ENCODE measurements around the gene HOXB4. TPM values are rescaled to one million over a fixed set of nuclear protein-coding genes. Genes with fewer than 3 reads are reported as not detected.
A peak's percentile ranks its signal among the peaks of the same experiment; 100 is the strongest.

Gene HOXB4
- polyA plus RNA-seq, 1 experiment: 5.8 TPM

- CTCF ChIA-PET: interaction anchor here (0.6 to 1.6 kb wide), 7 partner anchors 43 to 270 kb away, joined by 3 to 5 read pairs (median 3); no protein-coding TSS in a partner anchor
- H3K9me3 ChIP-seq (ENCODE audit: control insufficient read depth, insufficient read depth, low read length): no peaks in the 10 kb centered on the region; the same call in 1 of the 2 replicates
- H3K27ac ChIP-seq (ENCODE audit: low read depth, low read length): peak overlapping the region; percentile 84
- TF ChIP-seq CTCF (IDR thresholded peaks at IDR 0.05; ENCODE audit: low read depth, low read length): no peak
- H3K27me3 ChIP-seq (ENCODE audit: control insufficient read depth, insufficient read depth, low read length): no peaks in the 10 kb centered on the region
- POLR2A ChIA-PET: interaction anchor here (0.6 to 2.1 kb wide), 12 partner anchors 10 to 329 kb away, joined by 3 to 11 read pairs (median 4); no protein-coding TSS in a partner anchor
- no peak for DNase-seq (ENCODE audit: low read depth, low spot score)
- H3K4me3 ChIP-seq (ENCODE audit: low read depth, low read length): peak overlapping the region; percentile 47
Measured at GRCh38 chr17:48546137-48546923, 31.8 kb downstream of the HOXB4 start.

- H3K9me3 ChIP-seq (ENCODE audit: control insufficient read depth, insufficient read depth, low read length): no peaks in the 10 kb centered on the region; the same call in 1 of the 2 replicates
- TF ChIP-seq CTCF (IDR thresholded peaks at IDR 0.05; ENCODE audit: low read depth, low read length): no peak
- no peak for DNase-seq (ENCODE audit: low read depth, low spot score)
- H3K27ac ChIP-seq (ENCODE audit: low read depth, low read length): peak overlapping the region; percentile 97
- POLR2A ChIA-PET: interaction anchor here (0.6 to 2.1 kb wide), 2 partner anchors 42 to 330 kb away, joined by 4 to 5 read pairs; no protein-coding TSS in a partner anchor
- CTCF ChIA-PET: interaction anchor here (0.6 to 1.1 kb wide), 3 partner anchors 54 to 271 kb away, joined by 3 to 5 read pairs (median 3); no protein-coding TSS in a partner anchor
- no peaks in the 10 kb centered on the region for H3K27me3 ChIP-seq (ENCODE audit: control insufficient read depth, insufficient read depth, low read length)
- peak overlapping the region; percentile 87; the same call in 1 of the 2 replicates for H3K4me3 ChIP-seq (ENCODE audit: low read depth, low read length)
Measured at GRCh38 chr17:48545539-48545938, 32.6 kb downstream of the HOXB4 start.

- POLR2A ChIA-PET: no interaction called here
- no peaks in the 10 kb centered on the region for H3K27me3 ChIP-seq (ENCODE audit: control insufficient read depth, insufficient read depth, low read length)
- TF ChIP-seq CTCF (IDR thresholded peaks at IDR 0.05; ENCODE audit: low read depth, low read length): no peak
- CTCF ChIA-PET: no interaction called here
- DNase-seq (ENCODE audit: low read depth, low spot score): no peak
- H3K9me3 ChIP-seq (ENCODE audit: control insufficient read depth, insufficient read depth, low read length): no peaks in the 10 kb centered on the region; the same call in 1 of the 2 replicates
- H3K4me3 ChIP-seq (ENCODE audit: low read depth, low read length): peak within 1 kb of the TSS; percentile 87
- peak within 1 kb of the TSS; percentile 97 for H3K27ac ChIP-seq (ENCODE audit: low read depth, low read length)
Measured at GRCh38 chr17:48545022-48545375, 33.2 kb downstream of the HOXB4 start, which contains the start of gene HOXB2. Gene HOXB2, minus strand, starts transcription at chr17:48545109. Its CDS starts 198 bp downstream, at chr17:48544911.

GRCh38 chr17:48544349-48545021, 33.7 kb downstream of the HOXB4 start:
- Histone ChIP-seq H3K27ac (ENCODE audit: low read depth, low read length) (peak overlapping the region; percentile 97), H3K9me3 (ENCODE audit: control insufficient read depth, insufficient read depth, low read length) (no peaks in the 10 kb centered on the region; the same call in 1 of the 2 replicates), H3K27me3 (ENCODE audit: control insufficient read depth, insufficient read depth, low read length) (no peaks in the 10 kb centered on the region), H3K4me3 (ENCODE audit: low read depth, low read length) (peak overlapping the region; percentile 87)
- peak; percentile 78 for DNase-seq (ENCODE audit: low read depth, low spot score)
- no peak for TF ChIP-seq CTCF (IDR thresholded peaks at IDR 0.05; ENCODE audit: low read depth, low read length)
- CTCF ChIA-PET: interaction anchor here (0.6 kb wide), 1 partner anchor 88 kb away, joined by 4 read pairs; no protein-coding TSS in a partner anchor
- POLR2A ChIA-PET: interaction anchor here (0.7 to 1.3 kb wide), 4 partner anchors 17 to 52 kb away, joined by 3 to 9 read pairs (median 5); no protein-coding TSS in a partner anchor
